ENCODE data around the gene NAT10.
"Not testable (repeated sequence)": the region's sequence is repeated elsewhere in the genome, so short reads cannot be mapped to it uniquely, and the experiment has no call there.

Gene NAT10

GRCh38 chr11:34105079-34105956 is at the start of gene NAT10:
Gene NAT10, plus strand, starts transcription at chr11:34105629. Its CDS starts 2,597 bp downstream, at chr11:34108226.
- peak; percentile 100 for DNase-seq

- DNase-seq, result no peak
Measured at GRCh38 chr11:34056672-34057071, 48.8 kb upstream of the NAT10 start.

- DNase-seq, result no peak
Measured at GRCh38 chr11:34063061-34063795, 42.2 kb upstream of the NAT10 start.

GRCh38 chr11:34064291-34064690 is 41.1 kb upstream of the NAT10 start:
- no peak for DNase-seq

GRCh38 chr11:34065505-34066203 is 39.8 kb upstream of the NAT10 start:
- no peak for DNase-seq

- not testable (repeated sequence) for DNase-seq
Measured at GRCh38 chr11:34066766-34067165, 38.7 kb upstream of the NAT10 start.

GRCh38 chr11:34067383-34068065 is 37.9 kb upstream of the NAT10 start:
- no peak for DNase-seq

- DNase-seq, result no peak
Measured at GRCh38 chr11:34068111-34068510, 37.3 kb upstream of the NAT10 start.

GRCh38 chr11:34071306-34071705 is 34.1 kb upstream of the NAT10 start:
- not testable (repeated sequence) for DNase-seq

- DNase-seq, result no peak
Measured at GRCh38 chr11:34072041-34072440, 33.4 kb upstream of the NAT10 start.

GRCh38 chr11:34072832-34073231 is 32.6 kb upstream of the NAT10 start:
- no peak for DNase-seq

- DNase-seq, result no peak
Measured at GRCh38 chr11:34074391-34074790, 31.0 kb upstream of the NAT10 start.

- no peak for DNase-seq
Measured at GRCh38 chr11:34075178-34075820, 30.1 kb upstream of the NAT10 start.

GRCh38 chr11:34080609-34081008 is 24.8 kb upstream of the NAT10 start:
- no peak for DNase-seq

GRCh38 chr11:34084637-34085036 is 20.8 kb upstream of the NAT10 start:
- no peak for DNase-seq

- DNase-seq, result no peak
Measured at GRCh38 chr11:34086554-34087283, 18.7 kb upstream of the NAT10 start.

- DNase-seq, result no peak
Measured at GRCh38 chr11:34091825-34092224, 13.6 kb upstream of the NAT10 start.

- not testable (repeated sequence) for DNase-seq
Measured at GRCh38 chr11:34094900-34095299, 10.5 kb upstream of the NAT10 start.

- DNase-seq, result no peak
Measured at GRCh38 chr11:34098813-34099212, 6.6 kb upstream of the NAT10 start.

GRCh38 chr11:34104680-34105078 is 750 bp upstream of the NAT10 start:
- DNase-seq, result no peak

- no peak for DNase-seq
Measured at GRCh38 chr11:34105957-34106504, 602 bp downstream of the NAT10 start.
